ENCODE results near the gene SERPINB1. TPM values are rescaled to one million over a fixed set of nuclear protein-coding genes. Genes with fewer than 3 reads are reported as not detected.

The SERPINB1 gene
- total RNA-seq, 1 donor, result 32.6 TPM

GRCh38 chr6:2783188-2783963 is 58.3 kb downstream of the SERPINB1 start:
- H4K20me1 ChIP-seq (ENCODE audit: insufficient read depth, low read length), result peaks cover 11% of the 10 kb centered on the region

GRCh38 chr6:2782825-2783187 is 58.9 kb downstream of the SERPINB1 start:
- Histone ChIP-seq H3K27me3 (ENCODE audit: insufficient read depth, low read length) (no peaks in the 10 kb centered on the region), H3K4me1 (ENCODE audit: insufficient read depth, low read length) (no peaks in the 10 kb centered on the region), H3K4me3 (ENCODE audit: insufficient read depth, low read length) (no peak overlapping the region), H3K4me2 (ENCODE audit: insufficient read depth, low read length) (no peak overlapping the region), H2AFZ (ENCODE audit: low read length) (no peak overlapping the region), H4K20me1 (ENCODE audit: insufficient read depth, low read length) (peaks cover 12% of the 10 kb centered on the region), H3K9me3 (ENCODE audit: low read depth, low read length) (no peaks in the 10 kb centered on the region), H3K36me3 (ENCODE audit: insufficient read depth, low read length) (peaks cover 43% of the 10 kb centered on the region), H3K27ac (ENCODE audit: low read depth, low read length) (no peak overlapping the region), H3K79me2 (ENCODE audit: insufficient read depth, low read length) (peaks cover 74% of the 10 kb centered on the region)
- no peak for TF ChIP-seq CTCF (IDR thresholded peaks at IDR 0.05; ENCODE audit: extremely low read depth, low read depth, low read length)
- no peak for DNase-seq (ENCODE audit: insufficient read length, low spot score, missing footprints)

More at GRCh38 chr6:2783188-2783963, 58.3 kb downstream of the SERPINB1 start:
- no peak overlapping the region for H3K4me3 ChIP-seq (ENCODE audit: insufficient read depth, low read length)
- H3K9me3 ChIP-seq (ENCODE audit: low read depth, low read length), result no peaks in the 10 kb centered on the region
- H3K36me3 ChIP-seq (ENCODE audit: insufficient read depth, low read length), result peaks cover 45% of the 10 kb centered on the region
- no peak overlapping the region for H3K4me2 ChIP-seq (ENCODE audit: insufficient read depth, low read length)
- H3K27ac ChIP-seq (ENCODE audit: low read depth, low read length), result no peak overlapping the region
- DNase-seq (ENCODE audit: insufficient read length, low spot score, missing footprints), result no peak
- TF ChIP-seq CTCF (IDR thresholded peaks at IDR 0.05; ENCODE audit: extremely low read depth, low read depth, low read length), result no peak
- H2AFZ ChIP-seq (ENCODE audit: low read length), result no peak overlapping the region
- H3K79me2 ChIP-seq (ENCODE audit: insufficient read depth, low read length), result peaks cover 71% of the 10 kb centered on the region
- H3K27me3 ChIP-seq (ENCODE audit: insufficient read depth, low read length), result no peaks in the 10 kb centered on the region
- no peaks in the 10 kb centered on the region for H3K4me1 ChIP-seq (ENCODE audit: insufficient read depth, low read length)

GRCh38 chr6:2782356-2782708 is 59.3 kb downstream of the SERPINB1 start:
- no peak overlapping the region for H3K27ac ChIP-seq (ENCODE audit: low read depth, low read length)
- H3K4me1 ChIP-seq (ENCODE audit: insufficient read depth, low read length), result no peaks in the 10 kb centered on the region
- H3K36me3 ChIP-seq (ENCODE audit: insufficient read depth, low read length), result peaks cover 40% of the 10 kb centered on the region

More at GRCh38 chr6:2782356-2782708, 59.3 kb downstream of the SERPINB1 start:
- no peak for TF ChIP-seq CTCF (IDR thresholded peaks at IDR 0.05; ENCODE audit: extremely low read depth, low read depth, low read length)
- Histone ChIP-seq H2AFZ (ENCODE audit: low read length) (no peak overlapping the region), H3K9me3 (ENCODE audit: low read depth, low read length) (no peaks in the 10 kb centered on the region), H3K4me3 (ENCODE audit: insufficient read depth, low read length) (no peak overlapping the region), H3K27me3 (ENCODE audit: insufficient read depth, low read length) (no peaks in the 10 kb centered on the region), H4K20me1 (ENCODE audit: insufficient read depth, low read length) (peaks cover 16% of the 10 kb centered on the region), H3K79me2 (ENCODE audit: insufficient read depth, low read length) (peaks cover 74% of the 10 kb centered on the region), H3K4me2 (ENCODE audit: insufficient read depth, low read length) (no peak overlapping the region)
- DNase-seq (ENCODE audit: insufficient read length, low spot score, missing footprints), result no peak

Small RNA genes within 50 kb of the gene (small RNA-seq; reads per million reads assigned to genes)
- gene MIR4645, result not detected

Other genes with a start within 250 kb of the SERPINB1 start
- gene MYLK4, start 90.9 kb downstream of the SERPINB1 start, total RNA-seq, result 0.36 and 0.88 TPM in 2 replicates
- gene WRNIP1, start 76.5 kb downstream of the SERPINB1 start, total RNA-seq, result 25.3 and 26.5 TPM in 2 replicates
- gene SERPINB9, start 61.4 kb upstream of the SERPINB1 start, total RNA-seq, result 4.4 and 6.2 TPM in 2 replicates
- gene SERPINB6, start 129.7 kb upstream of the SERPINB1 start, total RNA-seq, result 80.7 and 83.2 TPM in 2 replicates
- gene NQO2, start 158.0 kb upstream of the SERPINB1 start, total RNA-seq, result 19.7 and 45.2 TPM in 2 replicates
- gene RIPK1, start 226.6 kb upstream of the SERPINB1 start, total RNA-seq, result 28.0 and 29.3 TPM in 2 replicates